ENCODE results near the gene DHPS.
"Not testable (repeated sequence)": the region's sequence is repeated elsewhere in the genome, so short reads cannot be mapped to it uniquely, and the experiment has no call there.

Gene DHPS

GRCh38 chr19:12646551-12646950 is 35.1 kb downstream of the DHPS start:
- DNase-seq (ENCODE audit: low read depth) = no peak

- DNase-seq (ENCODE audit: low read depth) = not testable (repeated sequence)
Observed at GRCh38 chr19:12643716-12644115, 38.0 kb downstream of the DHPS start.

- no peak for DNase-seq (ENCODE audit: low read depth)
Observed at GRCh38 chr19:12642506-12642905, 39.2 kb downstream of the DHPS start.

DNA sequence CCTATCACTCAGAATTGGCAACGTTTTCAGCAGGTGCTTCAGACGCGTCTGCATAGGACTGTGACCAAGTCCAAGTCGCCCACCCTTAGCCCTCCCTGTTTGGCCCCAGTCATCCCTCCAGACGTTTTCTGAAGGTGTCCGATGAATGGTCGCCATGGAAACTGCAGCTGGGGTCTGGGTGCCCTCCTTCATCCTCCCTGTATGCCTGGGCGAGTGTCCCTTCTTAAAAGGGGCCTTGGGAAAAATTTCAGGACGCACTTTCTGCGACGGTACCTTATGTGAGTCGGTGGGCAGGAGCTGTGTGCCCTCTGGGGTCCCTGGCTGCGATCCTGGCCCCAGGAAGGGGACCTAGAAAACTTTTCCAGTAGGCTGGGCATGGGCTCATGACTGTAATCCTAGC is 40.2 kb downstream of the DHPS start:
- no peak for DNase-seq (ENCODE audit: low read depth)

- peak; percentile 77 for DNase-seq (ENCODE audit: low read depth)
Observed at GRCh38 chr19:12639901-12640613, 41.6 kb downstream of the DHPS start.

- no peak for DNase-seq (ENCODE audit: low read depth)
Observed at GRCh38 chr19:12638611-12639182, 43.0 kb downstream of the DHPS start.

DNA sequence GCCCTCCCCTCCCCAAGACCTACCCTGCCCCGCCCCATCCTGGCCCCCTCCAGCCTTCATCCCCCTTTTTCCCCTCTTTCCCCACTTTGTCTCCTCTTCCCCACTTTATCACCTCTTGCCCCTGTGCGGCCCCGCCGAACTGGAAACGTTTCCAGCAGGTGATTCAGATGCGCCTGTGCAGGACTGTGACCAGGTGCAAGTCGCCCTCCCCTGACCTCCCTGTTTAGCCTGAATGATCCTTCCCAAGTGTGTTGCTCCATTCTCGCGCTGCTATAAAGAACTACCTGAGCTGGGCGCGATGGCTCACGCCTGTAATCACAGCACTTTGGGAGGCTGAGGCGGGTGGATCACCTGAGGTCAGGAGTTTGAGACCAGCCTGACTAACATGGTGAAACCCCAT is 45.0 kb downstream of the DHPS start:
- no peak for DNase-seq (ENCODE audit: low read depth)

DNA sequence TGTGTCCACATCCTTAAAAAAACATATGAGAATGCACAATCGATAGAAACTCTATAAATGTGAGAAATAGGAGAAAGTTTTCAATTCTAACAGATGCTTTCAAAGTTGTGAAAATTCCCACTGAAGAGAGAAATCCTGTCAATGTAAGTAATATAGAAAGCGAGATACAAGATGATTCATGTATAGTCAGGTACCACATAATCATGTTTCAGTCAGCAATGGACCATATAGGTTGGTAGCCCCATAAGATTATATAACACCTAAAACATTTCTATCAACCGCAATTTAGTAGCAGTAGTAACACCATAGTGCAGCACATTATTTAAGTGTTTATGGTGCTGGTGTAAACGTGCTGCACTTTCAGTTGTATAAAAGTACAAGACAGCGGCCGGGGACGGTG is 52.5 kb downstream of the DHPS start:
- DNase-seq (ENCODE audit: low read depth) = no peak

GRCh38 chr19:12628040-12629022 is 53.3 kb downstream of the DHPS start:
- no peak for DNase-seq (ENCODE audit: low read depth)

GRCh38 chr19:12626958-12627357 is 54.7 kb downstream of the DHPS start:
- no peak for DNase-seq (ENCODE audit: low read depth)
